Endothelial cell of umbilical vein (primary cell): ENCODE results near the gene KRTAP4-6. TPM values are rescaled to one million over a fixed set of nuclear protein-coding genes. Genes with fewer than 3 reads are reported as not detected.
A peak's percentile ranks its signal among the peaks of the same experiment; 100 is the strongest.
"Not testable (repeated sequence)": the region's sequence is repeated elsewhere in the genome, so short reads cannot be mapped to it uniquely, and the experiment has no call there.

Experiments
- BruUV-seq: library from RNA; stranded (reverse); fragments of 400-500 nt; replicated peaks from 2 replicates; lab custom pipeline; 2021; lab: Mats Ljungman, UMichigan
- CTCF ChIA-PET: fragments of 300-600, 350-600 bp; sonication (Branson Sonifier 250); formaldehyde crosslinking; loops from one replicate; lab custom pipeline; 2021; ENCODE audit warnings: antibody characterized with exemption, inconsistent platforms; lab: Charles Lee
- POLR2A ChIA-PET: fragments of 300-600, 350-600 bp; sonication (Branson Sonifier 250); formaldehyde crosslinking; loops from one replicate; lab custom pipeline; 2021; ENCODE audit warnings: antibody characterized with exemption, inconsistent platforms; lab: Charles Lee
- DNase-seq: peaks from one replicate; pipeline ENCODE4 v3.0.0-alpha.2; 2011; ENCODE audit warnings: low read depth, low spot score
- FAIRE-seq: peaks from 2 replicates; lab custom pipeline; 2011; peaks lifted over from hg19 to GRCh38; lab: Jason Lieb, UNC
- H2AFZ ChIP-seq: 2 replicates; pipeline ENCODE4 v1.6.0; 2012; ENCODE audit warnings: low read depth, low read length, control low read depth, inconsistent platforms
- H3K27ac ChIP-seq: 2 replicates; pipeline ENCODE4 v1.5.1; 2011; ENCODE audit warnings: low read depth, mild to moderate bottlenecking, control low read depth, low read length, moderate library complexity; ENCODE audit not compliant: insufficient read depth
- H3K27me3 ChIP-seq, 2 experiments: 2 replicates each; pipeline versions ENCODE4 v1.6.0 to v1.6.1; 2011; ENCODE audit warnings: low read length in 2 of 2, mixed read lengths in 1 of 2; ENCODE audit not compliant: control insufficient read depth in 2 of 2, insufficient read depth in 2 of 2
- H3K36me3 ChIP-seq, 2 experiments: 2 replicates in 1 of 2; 3 replicates in 1 of 2; pipeline ENCODE4 v1.5.1; 2011; ENCODE audit warnings: low read length in 2 of 2, mild to moderate bottlenecking in 1 of 2, moderate library complexity in 1 of 2; ENCODE audit not compliant: control insufficient read depth in 2 of 2, insufficient read depth in 2 of 2; ENCODE audit errors: extremely low read depth in 1 of 2
- H3K4me1 ChIP-seq: 3 replicates; pipeline ENCODE4 v1.5.1; 2011; ENCODE audit warnings: mild to moderate bottlenecking, low read length; ENCODE audit not compliant: control insufficient read depth, insufficient read depth; ENCODE audit errors: extremely low read depth
- H3K4me2 ChIP-seq: 2 replicates; pipeline ENCODE4 v1.6.1; 2011; ENCODE audit warnings: low read length, control low read depth, mixed read lengths; ENCODE audit not compliant: insufficient read depth
- H3K4me3 ChIP-seq, 3 experiments: fragments of 200-600 bp in 1 of 3; sonication (generic), shearing (Covaris generic) in 1 of 3; replicated peaks in 1 of 3; 2 replicates each; pipeline ENCODE4 v1.5.1; 2011 to 2016; ENCODE audit warnings: control low read depth in 3 of 3, low read length in 3 of 3, mild to moderate bottlenecking in 2 of 3, inconsistent platforms in 1 of 3, low read depth in 1 of 3, moderate library complexity in 1 of 3; ENCODE audit not compliant: insufficient read depth in 1 of 3
- H3K79me2 ChIP-seq: 2 replicates; pipeline ENCODE4 v1.6.0; 2012; ENCODE audit warnings: low read length, inconsistent platforms; ENCODE audit not compliant: control insufficient read depth, insufficient read depth
- H3K9ac ChIP-seq: replicated peaks from 2 replicates; pipeline ENCODE3; 2011; ENCODE audit warnings: low read length, control low read depth; ENCODE audit not compliant: insufficient read depth; ENCODE audit errors: extremely low read depth
- H3K9me1 ChIP-seq: replicated peaks from 3 replicates; pipeline ENCODE4 v1.6.0; 2011; ENCODE audit warnings: mild to moderate bottlenecking, low read length; ENCODE audit not compliant: control insufficient read depth, insufficient read depth; ENCODE audit errors: extremely low read depth
- H3K9me3 ChIP-seq: replicated peaks from 2 replicates; pipeline ENCODE4 v1.5.1; 2012; ENCODE audit warnings: low read length, inconsistent platforms; ENCODE audit not compliant: control insufficient read depth, insufficient read depth
- H4K20me1 ChIP-seq: replicated peaks from 2 replicates; pipeline ENCODE3; 2011; ENCODE audit warnings: mild to moderate bottlenecking, low read length; ENCODE audit not compliant: control insufficient read depth, insufficient read depth; ENCODE audit errors: extremely low read depth
- CTCF ChIP-seq, 2 donors: IDR thresholded peaks; 1 replicate in 1 of 2; 2 replicates in 1 of 2; pipeline ENCODE4 v1.5.1; 2011; ENCODE audit warnings: low read length in 2 of 2, mild to moderate bottlenecking in 2 of 2, moderate library complexity in 2 of 2, control low read depth in 1 of 2, inconsistent platforms in 1 of 2, low read depth in 1 of 2; ENCODE audit not compliant: insufficient read depth in 1 of 2; ENCODE audit errors: extremely low read depth in 1 of 2
- EZH2 ChIP-seq: IDR thresholded peaks from 2 replicates; pipeline ENCODE4 v1.6.1; 2012; ENCODE audit warnings: borderline replicate concordance, low read depth, mild to moderate bottlenecking, moderate library complexity, low read length, inconsistent platforms; ENCODE audit not compliant: severe bottlenecking
- FOS ChIP-seq: IDR thresholded peaks from 2 replicates; pipeline ENCODE4 v1.6.1; 2011; ENCODE audit warnings: mild to moderate bottlenecking, low read length, moderate library complexity, borderline replicate concordance; ENCODE audit not compliant: insufficient read depth
- GATA2 ChIP-seq: IDR thresholded peaks from 2 replicates; pipeline ENCODE4 v1.7.0; 2011; ENCODE audit warnings: low read depth, mild to moderate bottlenecking, moderate library complexity, mixed read lengths, low read length; ENCODE audit not compliant: insufficient read length, insufficient read depth
- JUN ChIP-seq: IDR thresholded peaks from 2 replicates; pipeline ENCODE4 v1.6.1; 2011; ENCODE audit warnings: borderline replicate concordance, low read depth; ENCODE audit not compliant: insufficient read length, insufficient read depth
- MAX ChIP-seq: IDR thresholded peaks from 2 replicates; pipeline ENCODE4 v1.6.1; 2011; ENCODE audit not compliant: insufficient read depth, insufficient read length
- MYC ChIP-seq: IDR thresholded peaks from one replicate; pipeline ENCODE4 v1.6.1; 2011; ENCODE audit warnings: mild to moderate bottlenecking, low read depth, low read length
- POLR2A ChIP-seq: IDR thresholded peaks from 2 replicates; pipeline ENCODE4 v1.6.1; 2012; ENCODE audit warnings: low read depth, mild to moderate bottlenecking, control low read depth, low read length
- POLR2AphosphoS5 ChIP-seq: IDR thresholded peaks from 2 replicates; pipeline ENCODE4 v1.6.1; 2012; ENCODE audit warnings: low read depth, mild to moderate bottlenecking, control low read depth, low read length, moderate library complexity; ENCODE audit not compliant: insufficient read depth
- dilution Hi-C: fragments of 300-500 bp; cut with MboI; formaldehyde crosslinking; loops from one replicate; pipeline ENCODE4 v1.15.0; 2019; ENCODE audit warnings: low sequenced_read_pairs; ENCODE audit not compliant: extremely low pct_ligation_motif_present
- intact Hi-C: fragments of 100-400 bp; cut with micrococcal nuclease; formaldehyde crosslinking; loops from one replicate; pipeline ENCODE4 v1.10.0; 2022
- polyA plus RNA-seq, 4 experiments: library from polyadenylated mRNA; depleted of rRNA in 3 of 4; stranded (reverse) in 3 of 4; unstranded in 1 of 4; fragments of >200 nt; gene quantifications; 2 replicates each; pipeline versions ENCODE4 v1.2.1 to v1.2.3, GENCODE V29; 2011 to 2012; ENCODE audit warnings: missing spikeins in 1 of 4
- total RNA-seq: library from RNA; stranded (reverse); gene quantifications from 2 replicates; pipeline ENCODE4 v1.2.3, GENCODE V29; 2021

KRTAP4-6 gene
- total and polyA plus RNA-seq, 2 donors (not counting 3 experiments of a cell fraction or from before 2014, with no cell fraction given) = not detected

- no TSS peak for BruUV-seq
- Histone ChIP-seq H3K9ac (no peak within 1 kb of the TSS), H3K4me1 (peaks cover 2% of the 10 kb centered on the region), H3K4me2 (no peak within 1 kb of the TSS), H3K9me3 (no peaks in the 10 kb centered on the region), H3K27ac (no peak within 1 kb of the TSS), H3K27me3 (no peaks in the 10 kb centered on the region), H3K79me2 (no peaks in the 10 kb centered on the region), H3K9me1 (no peaks in the 10 kb centered on the region), H4K20me1 (no peaks in the 10 kb centered on the region), H3K4me3 (no peak within 1 kb of the TSS), H3K36me3 (no peaks in the 10 kb centered on the region), H2AFZ (no peak within 1 kb of the TSS)
- POLR2A ChIA-PET = no interaction called here
- dilution Hi-C loops (no loop called here), intact Hi-C loops (no loop called here)
- FAIRE-seq (no peak), DNase-seq (no peak)
- TF ChIP-seq POLR2AphosphoS5 (no peak), EZH2 (no peak), MAX (no peak), CTCF (IDR thresholded peaks at IDR 0.05; ENCODE audit: extremely low read depth in 1 of 2, insufficient read depth in 1 of 2, low read depth in 1 of 2, low read length in 2 of 2) (no peak), FOS (no peak), POLR2A (no peak), GATA2 (no peak), JUN (no peak), MYC (no peak)
- CTCF ChIA-PET = no interaction called here
Observed at GRCh38 chr17:41101586-41102259, 38.6 kb downstream of the KRTAP4-6 start, which contains the start of gene KRTAP4-16. KRTAP4-16 (minus strand) TSS chr17:41102209; CDS start chr17:41102209, 0 bp downstream.

GRCh38 chr17:41099682-41100480, 40.5 kb downstream of the KRTAP4-6 start:
- H3K9me3 ChIP-seq, H2AFZ ChIP-seq, H3K4me1 ChIP-seq, H3K36me3 ChIP-seq, CTCF ChIA-PET, POLR2A ChIA-PET, BruUV-seq, intact Hi-C loops, H3K27me3 ChIP-seq, H3K4me3 ChIP-seq, H3K27ac ChIP-seq, H4K20me1 ChIP-seq, dilution Hi-C loops, H3K9me1 ChIP-seq, FAIRE-seq, H3K9ac ChIP-seq, H3K79me2 ChIP-seq, H3K4me2 ChIP-seq: not testable (repeated sequence)
- DNase-seq = peak; percentile 42
